Medulla oblongata (tissue), 1 donor: Measurements from ENCODE around the gene SPATA18.
A peak's percentile ranks its signal among the peaks of the same experiment; 100 is the strongest.
"Not testable (repeated sequence)": the region's sequence is repeated elsewhere in the genome, so short reads cannot be mapped to it uniquely, and the experiment has no call there.

Experiments used
- DNase-seq: peaks from one replicate; pipeline ENCODE4 v3.0.0-alpha.2; 2015; ENCODE audit errors: extremely low spot score

The SPATA18 gene

DNA sequence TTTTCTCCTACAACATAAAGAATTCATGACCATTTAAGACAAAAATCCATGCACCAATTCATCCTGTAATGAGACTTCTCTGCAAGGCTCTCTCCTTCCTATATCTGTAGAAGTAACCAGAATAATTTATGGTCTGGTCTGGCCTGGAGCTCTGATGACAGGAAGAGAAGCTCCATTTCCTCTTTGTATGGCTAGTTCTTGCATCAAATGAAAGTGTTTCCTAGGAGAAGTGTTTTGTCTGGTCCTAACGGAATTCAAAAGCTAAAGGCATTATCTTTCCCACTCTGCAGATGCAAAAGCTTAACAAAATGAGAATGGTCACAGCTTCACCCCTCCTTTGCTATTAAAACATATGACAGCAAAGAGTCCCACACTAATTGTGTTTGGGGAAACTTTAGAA is 55.1 kb downstream of the SPATA18 start:
- peak; percentile 32 for DNase-seq

DNA sequence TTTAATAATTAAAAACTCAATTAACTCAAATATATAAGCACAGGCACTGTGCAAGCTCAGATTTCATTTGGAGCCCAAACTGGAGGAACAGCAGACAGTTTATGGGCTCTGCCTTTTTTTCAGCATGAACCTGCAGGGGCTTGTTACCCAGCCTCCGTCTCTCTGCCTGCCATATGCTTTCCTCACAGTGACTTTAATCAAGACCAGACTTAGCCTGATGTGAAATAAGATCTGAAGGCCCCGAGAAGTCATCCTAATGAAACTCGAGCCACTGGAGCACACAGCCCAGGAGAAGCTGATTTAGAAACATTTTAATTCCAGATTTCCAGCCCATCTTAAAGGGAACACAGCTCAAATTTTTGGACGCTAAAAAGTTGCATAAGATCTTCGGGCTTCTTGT is 55.6 kb downstream of the SPATA18 start:
- DNase-seq = no peak

DNA sequence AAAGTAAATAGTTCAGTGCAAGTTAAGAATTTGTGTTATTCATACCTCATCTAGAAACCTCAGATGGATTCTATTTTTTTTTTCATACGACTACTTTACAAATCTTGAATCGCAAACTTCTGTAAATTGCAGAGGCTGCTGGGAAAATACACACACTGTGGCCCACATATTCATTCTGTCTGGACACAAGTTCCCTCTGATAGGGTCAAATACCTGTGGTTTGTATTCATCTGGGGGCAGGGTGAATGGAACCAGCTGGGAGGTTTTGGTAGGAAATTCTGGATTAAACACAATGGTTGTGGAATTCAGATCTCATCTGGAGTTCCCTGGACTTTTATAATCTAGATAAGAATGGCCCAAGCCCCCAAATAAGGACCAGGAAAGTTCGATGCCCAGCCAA is 56.2 kb downstream of the SPATA18 start:
- no peak for DNase-seq

DNA sequence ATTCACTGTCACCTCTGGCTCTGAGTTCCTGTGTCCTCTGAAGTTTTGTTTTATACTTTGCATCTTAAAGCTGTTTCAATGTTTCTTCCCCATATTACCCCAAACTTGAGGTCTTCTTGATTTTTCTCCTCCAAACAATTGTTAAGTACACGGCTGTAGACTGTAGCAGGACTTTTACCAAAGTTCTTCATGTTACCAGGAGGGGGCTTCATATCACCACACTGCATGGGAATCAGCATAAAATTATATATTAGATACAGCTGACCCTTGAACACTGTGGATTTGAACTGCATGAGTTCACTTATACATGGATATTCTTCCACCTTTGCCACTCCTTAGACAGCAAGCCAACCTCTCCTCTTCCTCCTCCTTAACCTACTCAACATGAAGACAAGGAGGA is 56.6 kb downstream of the SPATA18 start:
- no peak for DNase-seq

DNA sequence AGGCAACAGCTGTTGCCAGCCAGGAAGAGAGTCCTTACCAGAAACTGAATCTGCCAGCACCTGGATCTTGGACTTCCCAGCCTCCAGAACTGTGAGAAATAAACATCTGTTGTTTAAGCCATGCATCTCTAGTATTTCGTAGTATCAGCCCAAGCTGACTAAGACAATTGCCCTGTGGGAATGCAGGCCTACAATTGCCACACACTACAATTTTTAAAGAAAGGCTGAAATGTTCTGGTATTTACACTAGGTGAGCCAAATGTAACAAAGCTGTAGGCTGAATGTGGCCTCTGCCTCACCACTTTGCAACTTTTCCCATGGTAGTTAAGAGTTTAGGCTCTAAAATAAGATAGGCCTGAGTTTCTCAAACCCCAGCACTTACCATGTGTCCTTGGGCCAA is 59.1 kb downstream of the SPATA18 start:
- DNase-seq = no peak

DNA sequence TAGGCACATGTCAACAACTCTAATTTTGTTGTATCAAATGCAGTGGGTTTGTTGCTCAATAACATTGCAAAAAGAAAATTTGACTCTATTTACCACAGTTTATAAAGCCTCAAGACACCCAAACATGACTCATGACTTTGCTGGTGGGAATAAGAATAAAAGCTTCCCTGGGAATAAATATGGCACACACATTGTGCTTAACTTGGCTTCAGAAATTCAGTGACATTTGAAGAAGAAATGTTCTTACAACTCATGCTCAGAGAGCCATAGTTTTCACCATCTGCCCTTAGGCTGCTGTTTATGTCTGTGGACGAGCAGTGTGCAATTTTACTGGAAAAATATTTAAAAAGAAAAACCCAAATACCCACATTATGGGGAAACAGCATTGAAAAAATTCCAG is 60.9 kb downstream of the SPATA18 start:
- DNase-seq = no peak

DNA sequence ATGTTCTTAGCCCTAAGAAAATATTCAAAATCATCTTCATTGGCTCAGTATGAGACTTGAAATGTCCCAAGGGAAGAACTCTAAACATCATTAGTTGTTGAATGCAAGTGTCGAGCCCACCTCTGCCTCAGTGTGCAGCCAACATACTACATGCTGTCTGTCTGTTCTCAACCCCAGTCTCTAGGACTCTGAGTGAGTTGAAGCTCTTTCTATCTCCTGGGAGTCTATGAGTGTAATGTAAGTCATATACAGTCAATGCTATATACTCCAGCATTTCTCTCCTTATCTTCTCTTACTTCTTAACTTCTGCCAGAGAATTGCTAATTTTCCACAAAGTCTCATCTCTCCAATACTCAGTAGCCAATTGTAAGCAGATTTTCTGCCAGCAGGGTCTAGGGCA is 61.3 kb downstream of the SPATA18 start:
- no peak for DNase-seq

DNA sequence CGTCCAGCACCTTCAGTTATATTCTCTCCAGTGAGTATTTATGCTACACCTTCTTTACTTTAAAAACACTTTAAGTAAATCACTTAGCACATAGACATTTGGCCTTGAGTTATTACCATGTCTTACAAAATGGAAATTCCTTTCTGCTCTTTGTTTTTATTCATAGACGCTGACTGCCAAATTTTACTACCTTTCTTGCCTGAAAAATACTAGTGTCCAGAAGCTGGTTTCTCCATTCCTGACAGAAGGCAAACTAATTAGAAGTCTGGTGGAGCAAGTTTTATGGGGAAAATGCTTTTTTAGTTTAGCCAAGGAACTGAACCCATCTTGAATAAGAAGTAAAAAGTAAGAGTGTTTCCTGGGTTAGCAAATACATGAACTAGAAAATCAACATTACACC is 65.5 kb downstream of the SPATA18 start:
- no peak for DNase-seq

DNA sequence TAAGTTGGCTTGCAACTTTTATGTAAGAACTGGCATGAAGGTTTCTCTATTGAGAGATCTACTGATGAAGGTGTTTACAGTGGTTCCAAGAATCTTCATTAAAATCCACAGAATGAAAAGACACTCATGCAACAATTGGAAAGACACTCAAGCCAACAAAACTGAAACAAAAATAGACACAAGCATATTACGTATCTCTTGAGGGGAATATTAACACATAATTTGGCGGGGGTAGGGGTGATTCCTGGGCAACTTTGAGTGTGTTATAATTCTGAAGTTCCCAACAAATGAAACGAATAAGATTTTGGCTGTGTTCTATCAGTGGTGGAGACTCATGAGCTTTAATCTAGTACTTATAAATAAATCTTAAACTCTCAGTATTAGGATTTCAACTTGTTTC is 75.1 kb downstream of the SPATA18 start:
- DNase-seq = no peak

DNA sequence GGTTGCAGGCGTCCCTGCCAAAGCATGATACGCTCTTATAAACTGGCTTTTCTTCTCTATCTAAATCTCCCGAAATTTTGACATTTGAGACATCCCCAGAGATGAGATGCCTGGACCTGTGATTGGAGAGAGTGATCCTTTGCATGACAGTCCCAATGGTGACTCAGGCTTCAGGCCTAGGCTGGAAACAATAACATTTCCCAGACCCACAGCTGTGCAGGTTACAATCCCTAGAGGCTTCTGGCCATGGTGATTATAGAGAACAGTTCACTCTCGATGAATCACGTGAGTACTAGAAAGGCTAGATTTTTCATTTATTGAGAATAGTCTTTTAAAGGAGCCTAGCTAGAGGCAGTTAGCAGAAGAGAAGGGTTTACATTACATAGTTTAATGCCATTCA is 75.9 kb downstream of the SPATA18 start:
- DNase-seq = no peak

DNA sequence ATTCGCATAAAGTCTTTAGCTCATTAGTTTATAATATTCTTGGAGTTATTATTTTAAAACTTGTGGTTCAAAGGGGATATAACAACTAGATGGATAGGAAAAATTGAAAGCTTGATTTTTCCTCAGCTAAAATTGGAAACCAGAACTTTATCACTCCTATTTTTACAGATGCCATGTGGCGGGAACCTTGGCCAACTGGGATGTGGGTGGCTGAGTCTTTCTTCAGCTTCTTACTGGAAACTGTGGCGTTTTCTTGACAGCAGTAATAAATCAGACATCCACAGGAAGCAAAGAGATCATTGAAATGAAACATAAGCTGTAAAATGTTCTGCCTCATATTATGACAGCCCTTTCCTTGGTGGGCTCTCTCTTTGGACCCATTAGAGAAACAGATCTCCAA is 84.1 kb downstream of the SPATA18 start:
- DNase-seq = no peak

DNA sequence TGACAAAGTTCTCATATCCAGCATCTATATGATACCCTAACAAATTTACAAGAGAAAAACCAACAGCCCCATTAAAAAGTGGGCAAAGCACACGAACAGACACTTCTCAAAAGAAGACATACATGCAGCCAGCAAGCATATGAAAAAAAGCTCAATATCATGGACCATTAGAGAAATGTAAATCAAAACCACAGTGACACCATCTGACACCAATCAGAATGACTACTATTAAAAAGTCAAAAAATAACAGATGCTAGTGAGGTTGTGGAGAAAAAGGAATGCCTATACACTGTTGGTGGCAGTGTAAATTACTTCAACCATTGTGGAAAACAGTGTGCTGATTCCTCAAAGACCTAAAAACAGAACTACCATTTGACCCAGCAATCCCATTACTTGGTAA is 86.0 kb downstream of the SPATA18 start:
- not testable (repeated sequence) for DNase-seq

DNA sequence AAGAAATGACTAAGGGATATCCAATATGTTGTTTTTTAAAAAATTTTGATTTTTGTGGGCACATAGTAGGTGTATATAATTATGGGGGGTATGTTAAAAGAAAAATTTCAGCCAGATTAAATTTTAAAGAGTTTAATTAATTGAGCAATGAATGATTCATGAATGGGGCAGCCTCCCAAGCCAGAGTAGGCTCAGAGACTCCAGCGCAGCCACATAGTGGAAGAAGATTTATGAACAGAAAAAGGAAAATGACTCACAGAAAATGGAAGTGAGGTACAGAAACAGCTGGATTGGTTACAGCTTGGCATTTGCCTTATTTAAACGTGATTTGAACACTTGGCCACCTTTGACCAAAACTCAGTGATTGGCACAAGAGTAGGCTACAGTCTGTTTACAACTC is 91.7 kb downstream of the SPATA18 start:
- DNase-seq = no peak

DNA sequence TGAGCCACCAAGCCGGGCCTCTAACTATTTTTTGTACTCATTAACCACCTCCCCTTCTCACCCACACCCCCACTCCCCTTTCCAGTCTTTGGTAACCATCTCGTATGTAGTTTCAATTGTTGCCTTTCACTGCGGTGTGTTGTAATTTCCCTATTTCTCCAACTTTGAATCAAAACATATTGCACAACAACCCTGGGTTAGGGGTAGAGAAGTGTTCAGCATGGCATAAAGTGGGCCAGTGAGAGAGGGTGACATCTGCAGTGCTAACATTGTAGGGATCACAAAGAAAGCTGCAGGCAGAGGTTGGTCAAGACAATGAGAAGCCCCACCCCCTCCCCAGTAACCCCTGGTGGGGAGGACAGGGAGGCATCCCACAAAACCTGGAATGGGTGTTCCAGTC is 92.7 kb downstream of the SPATA18 start:
- no peak for DNase-seq

DNA sequence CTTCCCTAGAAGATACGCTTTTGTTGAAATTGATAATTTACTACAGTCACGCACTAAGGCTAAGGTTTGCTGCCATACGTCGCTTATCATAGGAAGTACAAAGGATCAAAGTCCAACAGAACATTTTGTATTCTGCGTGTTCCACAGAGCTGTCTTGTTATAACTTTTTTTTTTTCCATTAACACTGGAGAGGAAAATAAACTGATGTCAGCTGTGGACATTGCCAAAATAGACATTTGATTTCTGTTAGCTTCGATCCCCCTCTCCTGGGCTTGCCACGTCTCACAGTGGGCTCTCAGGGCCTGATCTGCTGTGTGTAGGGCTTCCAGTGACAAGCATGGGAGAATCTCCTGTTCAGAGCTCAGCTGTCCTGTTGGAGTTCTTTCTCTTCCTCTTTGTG is 93.3 kb downstream of the SPATA18 start:
- no peak for DNase-seq
